Neural progenitor cell (in vitro differentiated cells): Measurements from ENCODE around the gene MAST1. TPM values are rescaled to one million over a fixed set of nuclear protein-coding genes. Genes with fewer than 3 reads are reported as not detected.

Experiments
- DNase-seq: peaks from one replicate; pipeline ENCODE4 v3.0.0-alpha.2; 2016; ENCODE audit warnings: low spot score
- H2AFZ ChIP-seq: fragments of 200-600 bp; sonication (generic); replicated peaks from 2 replicates; pipeline ENCODE4 v1.6.1; 2016; ENCODE audit warnings: antibody characterized with exemption
- H3F3A ChIP-seq: fragments of 200-600 bp; sonication (generic); 2 replicates; pipeline ENCODE4 v1.6.1; 2016; ENCODE audit warnings: antibody characterized with exemption, low read depth
- H3K27ac ChIP-seq: fragments of 200-600 bp; sonication (generic); 2 replicates; pipeline ENCODE4 v1.5.1; 2016; ENCODE audit warnings: mild to moderate bottlenecking
- H3K27me3 ChIP-seq: fragments of 200-600 bp; sonication (generic); 2 replicates; pipeline ENCODE4 v1.6.1; 2016; ENCODE audit warnings: mild to moderate bottlenecking, moderate library complexity
- H3K36me3 ChIP-seq: fragments of 200-600 bp; sonication (generic); 2 replicates; pipeline ENCODE4 v1.5.1; 2016
- H3K4me1 ChIP-seq: fragments of 200-600 bp; sonication (generic); 2 replicates; pipeline ENCODE4 v1.6.1; 2016; ENCODE audit warnings: mixed run types
- H3K4me2 ChIP-seq: fragments of 200-600 bp; sonication (generic); 2 replicates; pipeline ENCODE4 v1.6.1; 2016
- H3K4me3 ChIP-seq: fragments of 200-600 bp; sonication (generic); 2 replicates; pipeline ENCODE4 v1.5.1; 2016
- H3K79me2 ChIP-seq: fragments of 200-600 bp; sonication (generic); 2 replicates; pipeline ENCODE4 v1.6.1; 2016; ENCODE audit warnings: low read depth
- H3K9ac ChIP-seq: fragments of 200-600 bp; sonication (generic); 2 replicates; pipeline ENCODE4 v1.6.1; 2016
- H3K9me3 ChIP-seq: fragments of 200-600 bp; sonication (generic); 2 replicates; pipeline ENCODE4 v1.5.1; 2016; ENCODE audit warnings: low read depth
- H4K20me1 ChIP-seq: fragments of 200-600 bp; sonication (generic); 2 replicates; pipeline ENCODE4 v1.6.1; 2016; ENCODE audit warnings: low read depth
- H3K27ac Mint-ChIP-seq: 3 replicates; pipeline ENCODE4 v1.8.0; 2021; ENCODE audit warnings: mixed read lengths
- H3K27me3 Mint-ChIP-seq: 2 replicates; pipeline ENCODE4 v1.8.0; 2022; ENCODE audit warnings: low read depth, mild to moderate bottlenecking, inconsistent platforms, moderate library complexity, mixed read lengths; ENCODE audit not compliant: insufficient read depth
- H3K36me3 Mint-ChIP-seq: 3 replicates; pipeline ENCODE4 v1.8.0; 2021; ENCODE audit warnings: mixed read lengths
- H3K4me1 Mint-ChIP-seq: 3 replicates; pipeline ENCODE4 v1.8.0; 2021; ENCODE audit warnings: mixed read lengths
- H3K4me3 Mint-ChIP-seq: 3 replicates; pipeline ENCODE4 v1.8.0; 2021; ENCODE audit warnings: mild to moderate bottlenecking, moderate library complexity, mixed read lengths
- H3K9me3 Mint-ChIP-seq: 3 replicates; pipeline ENCODE4 v1.8.0; 2020; ENCODE audit warnings: mixed read lengths
- EZH2 ChIP-seq: fragments of 200-600 bp; sonication (generic); IDR thresholded peaks from 2 replicates; pipeline ENCODE4 v1.6.1; 2017; ENCODE audit warnings: antibody characterized with exemption, mild to moderate bottlenecking, moderate library complexity
- EZH2phosphoT487 ChIP-seq: fragments of 200-600 bp; sonication (generic); IDR thresholded peaks from 2 replicates; pipeline ENCODE4 v1.6.1; 2017; ENCODE audit warnings: antibody characterized with exemption
- total RNA-seq: library from RNA; depleted of rRNA; stranded (reverse); fragments of >200 nt; gene quantifications from 2 replicates; pipeline ENCODE4 v1.2.3, GENCODE V29; 2015; ENCODE audit warnings: low replicate concordance
- TF ChIP-seq, protein P1 (sequence below): fragments of 200-600 bp; sonication (generic); IDR thresholded peaks from 2 replicates; pipeline ENCODE4 v1.5.1; 2017; ENCODE audit warnings: antibody characterized with exemption, mild to moderate bottlenecking

Gene MAST1
- total RNA-seq, 1 donor from 2014 or later = 8.3 TPM

DNA sequence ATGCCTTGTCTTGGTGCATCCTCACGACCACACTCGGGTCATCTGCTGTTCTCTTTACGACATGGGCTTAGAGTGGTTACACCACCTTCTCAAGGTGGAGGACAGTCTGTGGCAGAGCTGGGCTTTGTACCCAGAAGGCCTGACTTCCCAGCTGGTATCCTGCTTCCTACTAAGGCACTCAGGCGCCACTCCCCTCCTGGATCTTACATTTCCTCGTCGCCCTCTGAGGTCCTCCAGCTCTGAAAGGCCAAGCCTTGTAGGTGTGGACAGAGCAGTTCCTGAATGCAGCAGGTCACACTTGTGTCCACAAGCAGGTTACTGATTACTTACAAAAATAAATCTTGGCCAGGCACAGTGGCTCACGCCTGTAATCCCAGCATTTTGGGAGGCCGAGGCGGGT is 68.9 kb downstream of the MAST1 start:
- Mint-ChIP-seq H3K4me3 (no peak overlapping the region), H3K9me3 (no peaks in the 10 kb centered on the region), H3K36me3 (no peaks in the 10 kb centered on the region), H3K27ac (no peak overlapping the region), H3K4me1 (peaks cover 14% of the 10 kb centered on the region), H3K27me3 (peaks cover 13% of the 10 kb centered on the region)
- Histone ChIP-seq H3K9ac (no peak overlapping the region), H3K4me1 (peaks cover 6% of the 10 kb centered on the region), H2AFZ (no peak overlapping the region), H3K4me2 (no peak overlapping the region), H3K36me3 (no peaks in the 10 kb centered on the region), H3K79me2 (no peaks in the 10 kb centered on the region), H3K4me3 (no peak overlapping the region), H3K27me3 (no peaks in the 10 kb centered on the region), H3K9me3 (no peaks in the 10 kb centered on the region), H3K27ac (no peak overlapping the region), H3F3A (peaks cover 6% of the 10 kb centered on the region), H4K20me1 (no peaks in the 10 kb centered on the region)
- TF ChIP-seq EZH2phosphoT487 = no peak
- TF ChIP-seq EZH2 = no peak
- TF ChIP-seq, protein P1, sequence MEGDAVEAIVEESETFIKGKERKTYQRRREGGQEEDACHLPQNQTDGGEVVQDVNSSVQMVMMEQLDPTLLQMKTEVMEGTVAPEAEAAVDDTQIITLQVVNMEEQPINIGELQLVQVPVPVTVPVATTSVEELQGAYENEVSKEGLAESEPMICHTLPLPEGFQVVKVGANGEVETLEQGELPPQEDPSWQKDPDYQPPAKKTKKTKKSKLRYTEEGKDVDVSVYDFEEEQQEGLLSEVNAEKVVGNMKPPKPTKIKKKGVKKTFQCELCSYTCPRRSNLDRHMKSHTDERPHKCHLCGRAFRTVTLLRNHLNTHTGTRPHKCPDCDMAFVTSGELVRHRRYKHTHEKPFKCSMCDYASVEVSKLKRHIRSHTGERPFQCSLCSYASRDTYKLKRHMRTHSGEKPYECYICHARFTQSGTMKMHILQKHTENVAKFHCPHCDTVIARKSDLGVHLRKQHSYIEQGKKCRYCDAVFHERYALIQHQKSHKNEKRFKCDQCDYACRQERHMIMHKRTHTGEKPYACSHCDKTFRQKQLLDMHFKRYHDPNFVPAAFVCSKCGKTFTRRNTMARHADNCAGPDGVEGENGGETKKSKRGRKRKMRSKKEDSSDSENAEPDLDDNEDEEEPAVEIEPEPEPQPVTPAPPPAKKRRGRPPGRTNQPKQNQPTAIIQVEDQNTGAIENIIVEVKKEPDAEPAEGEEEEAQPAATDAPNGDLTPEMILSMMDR = no peak
- no peak for DNase-seq

DNA sequence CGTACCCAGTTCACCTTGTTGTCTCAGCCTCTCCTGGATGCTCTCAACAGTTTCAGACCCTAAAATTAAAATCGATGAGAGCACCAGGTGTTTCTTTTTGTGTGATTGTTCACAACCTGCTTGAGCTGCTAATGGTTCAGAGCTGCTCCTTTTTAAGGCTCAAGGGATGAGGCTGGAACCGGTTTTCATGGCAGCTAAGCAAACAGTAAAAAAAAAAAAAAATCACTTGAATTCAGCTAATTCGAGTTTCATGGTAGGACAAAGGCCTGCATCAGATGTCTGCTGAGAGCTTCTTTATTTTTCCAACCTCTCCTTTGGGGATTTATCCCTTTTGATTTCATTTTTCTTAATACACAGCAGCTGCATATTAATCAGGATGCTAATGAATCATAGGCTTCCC is 74.3 kb downstream of the MAST1 start:
- no peaks in the 10 kb centered on the region for H3K79me2 ChIP-seq
- no peaks in the 10 kb centered on the region for H3K36me3 Mint-ChIP-seq
- H3K9me3 Mint-ChIP-seq = no peaks in the 10 kb centered on the region
- H3K27ac Mint-ChIP-seq = peak overlapping the region; percentile 96
- peaks cover 13% of the 10 kb centered on the region for H3K27me3 Mint-ChIP-seq
- H3K4me1 ChIP-seq = peaks cover 26% of the 10 kb centered on the region
- H3K9me3 ChIP-seq = no peaks in the 10 kb centered on the region
- peaks cover 34% of the 10 kb centered on the region for H3K4me1 Mint-ChIP-seq
- H4K20me1 ChIP-seq = no peaks in the 10 kb centered on the region
- H3K36me3 ChIP-seq = no peaks in the 10 kb centered on the region
- no peaks in the 10 kb centered on the region for H3K27me3 ChIP-seq
- H2AFZ ChIP-seq = peak overlapping the region; percentile 14
- peak overlapping the region; percentile 57 for H3K4me2 ChIP-seq
- no peak overlapping the region for H3K4me3 Mint-ChIP-seq
- DNase-seq = peak; percentile 21
- peak overlapping the region; percentile 60 for H3K27ac ChIP-seq
- no peak overlapping the region for H3K9ac ChIP-seq
- TF ChIP-seq, protein P1 = no peak
- TF ChIP-seq EZH2phosphoT487 = no peak
- TF ChIP-seq EZH2 = no peak
- no peak overlapping the region for H3K4me3 ChIP-seq
- H3F3A ChIP-seq = peaks cover 32% of the 10 kb centered on the region

DNA sequence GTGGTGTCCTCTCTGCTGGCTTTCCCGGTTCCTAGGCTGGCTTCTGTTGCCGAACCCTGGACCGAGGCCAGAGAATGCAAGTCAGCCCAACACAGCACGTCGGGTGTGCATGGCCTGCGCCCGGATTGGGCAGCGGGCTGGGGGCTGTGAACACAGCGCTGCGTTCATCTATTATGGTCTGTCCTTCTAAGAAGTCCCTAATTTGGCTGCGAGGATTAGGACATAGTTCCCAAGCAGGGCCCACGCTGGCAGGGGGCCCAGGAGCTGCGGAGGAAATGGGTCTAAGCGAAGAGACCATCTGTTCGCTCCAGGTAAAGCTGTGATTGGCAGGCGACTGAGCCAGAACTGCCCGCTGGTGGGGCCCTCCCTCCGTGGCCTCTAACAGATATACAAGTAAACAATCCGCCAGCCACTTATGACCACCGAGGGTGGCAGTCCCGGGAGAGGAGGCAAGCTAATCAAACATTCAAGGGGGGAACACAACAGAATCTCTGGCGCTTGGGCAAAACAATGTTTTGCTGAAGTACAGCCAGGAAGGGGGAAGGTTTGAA is 74.8 kb downstream of the MAST1 start:
- Histone ChIP-seq H3F3A (peaks cover 32% of the 10 kb centered on the region), H3K79me2 (no peaks in the 10 kb centered on the region), H3K27ac (peak overlapping the region; percentile 60), H2AFZ (peak overlapping the region; percentile 14), H3K9ac (no peak overlapping the region), H3K4me3 (no peak overlapping the region), H4K20me1 (no peaks in the 10 kb centered on the region), H3K36me3 (no peaks in the 10 kb centered on the region), H3K4me2 (peak overlapping the region; percentile 57), H3K27me3 (peaks cover 4% of the 10 kb centered on the region), H3K9me3 (no peaks in the 10 kb centered on the region), H3K4me1 (peaks cover 26% of the 10 kb centered on the region)
- Mint-ChIP-seq H3K27ac (peak overlapping the region; percentile 96), H3K27me3 (peaks cover 13% of the 10 kb centered on the region), H3K4me1 (peaks cover 34% of the 10 kb centered on the region), H3K9me3 (no peaks in the 10 kb centered on the region), H3K4me3 (peak overlapping the region; percentile 72), H3K36me3 (no peaks in the 10 kb centered on the region)
- DNase-seq = peak; percentile 84
- TF ChIP-seq EZH2 (no peak), EZH2phosphoT487 (no peak)
- TF ChIP-seq, protein P1 = no peak
